ENCODE results near the gene NPTN.
A peak's percentile ranks its signal among the peaks of the same experiment; 100 is the strongest.
"Not testable (repeated sequence)": the region's sequence is repeated elsewhere in the genome, so short reads cannot be mapped to it uniquely, and the experiment has no call there.

The NPTN gene

GRCh38 chr15:73633111-73633990 lies at the start of gene NPTN:
TSS of gene NPTN (minus strand) at chr15:73633389. CDS start at chr15:73633215, 174 bp downstream.
- peak; percentile 98 for DNase-seq

GRCh38 chr15:73682600-73683090 lies 49.5 kb upstream of the NPTN start:
- no peak for DNase-seq

DNA sequence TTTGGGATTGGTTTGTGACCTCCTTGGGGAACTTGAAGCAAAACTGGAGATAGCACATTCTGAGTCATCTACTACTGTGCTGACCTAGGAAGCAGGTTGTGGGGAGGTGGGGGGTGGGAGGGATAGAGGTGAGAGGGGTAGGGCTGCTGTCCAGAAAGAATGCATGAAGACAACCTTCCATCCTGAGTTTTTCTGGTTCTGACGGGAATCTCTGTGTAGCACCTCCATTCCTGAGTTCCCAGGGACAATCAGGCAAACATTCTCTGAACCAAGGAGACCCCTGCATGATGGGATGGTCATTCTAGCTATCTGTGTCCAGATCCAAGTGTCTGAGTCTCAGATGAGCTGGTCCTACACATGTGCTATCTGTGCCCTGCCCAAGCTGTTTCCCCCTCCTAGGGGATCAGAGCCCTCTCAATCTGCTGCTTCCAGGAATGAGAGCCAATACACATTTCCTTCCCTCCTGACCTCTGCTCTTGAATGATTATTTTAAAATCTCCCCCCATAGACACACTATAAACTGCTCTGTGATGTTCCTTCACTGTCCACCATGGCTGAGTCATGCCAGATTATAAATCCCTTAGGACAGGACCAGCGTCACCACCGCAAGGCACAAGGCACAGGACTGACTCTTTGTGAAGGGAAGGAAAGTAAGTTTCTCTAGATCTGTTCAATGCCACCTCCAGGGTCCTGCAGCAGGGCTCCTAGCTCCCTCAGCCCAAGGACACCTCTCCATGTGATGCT lies 48.8 kb upstream of the NPTN start:
- DNase-seq = no peak

- DNase-seq = no peak
Observed at GRCh38 chr15:73681063-73681462, 47.9 kb upstream of the NPTN start.

- DNase-seq = peak; percentile 37
Observed at GRCh38 chr15:73680549-73680948, 47.4 kb upstream of the NPTN start.

DNA sequence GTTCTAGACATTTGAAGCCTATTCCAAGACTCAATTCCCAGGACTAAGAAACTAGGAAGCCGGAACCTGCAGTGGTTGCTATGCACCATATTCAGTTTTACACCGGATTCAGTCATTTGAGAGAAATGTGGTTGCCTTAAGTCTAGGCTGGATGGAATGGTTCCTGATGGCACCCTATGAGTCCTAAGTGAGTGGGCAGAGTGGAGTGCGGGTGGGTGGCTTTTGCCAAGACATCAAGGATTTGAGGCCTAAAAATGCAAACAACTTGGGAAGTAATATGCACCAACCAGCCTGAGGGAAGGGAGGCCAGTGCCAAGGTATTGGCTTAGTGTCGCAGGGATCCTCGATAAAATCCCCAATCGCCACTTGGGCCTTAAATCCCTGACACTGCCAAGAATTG lies 46.8 kb upstream of the NPTN start:
- DNase-seq = no peak

DNA sequence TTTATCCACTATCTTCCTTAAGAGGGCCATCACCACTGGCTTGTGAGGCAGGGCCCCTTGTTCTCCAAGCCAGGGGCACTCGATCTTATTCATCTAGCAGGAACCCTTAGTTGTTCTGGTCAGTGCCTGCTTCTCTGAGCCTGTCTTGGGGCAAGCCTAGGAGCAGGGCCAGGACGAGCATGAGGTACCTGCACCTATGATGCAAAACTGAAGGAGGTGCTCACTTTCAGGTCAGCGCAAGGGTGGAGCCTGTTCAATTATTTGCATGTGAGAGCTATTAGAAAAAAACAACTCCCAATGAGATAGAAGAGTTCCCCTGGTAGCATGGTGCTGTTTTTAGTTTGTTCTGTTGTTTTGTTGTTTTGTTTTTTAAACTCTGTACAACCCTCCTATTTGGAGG lies 46.0 kb upstream of the NPTN start:
- no peak for DNase-seq

DNA sequence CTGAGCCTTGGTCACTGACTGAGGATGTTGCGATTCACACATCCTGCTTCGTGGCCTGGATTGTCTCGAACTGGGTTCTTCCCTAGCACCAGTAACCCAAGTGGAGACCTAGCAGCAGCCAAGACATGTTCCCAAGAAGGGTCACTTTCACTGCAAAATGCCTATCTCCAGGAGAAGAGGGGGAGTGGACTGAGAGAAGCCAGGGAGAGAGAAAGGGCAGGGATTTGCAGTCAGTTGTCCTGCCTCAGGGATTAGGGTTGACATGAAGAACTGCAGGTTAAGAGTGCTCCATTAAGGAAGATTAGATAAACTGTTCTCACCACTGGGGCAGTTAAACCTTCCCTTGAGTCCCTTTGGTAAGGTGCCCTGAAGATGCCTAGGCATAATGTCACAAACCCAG lies 45.3 kb upstream of the NPTN start:
- DNase-seq = no peak

- no peak for DNase-seq
Observed at GRCh38 chr15:73677733-73678132, 44.5 kb upstream of the NPTN start.

DNA sequence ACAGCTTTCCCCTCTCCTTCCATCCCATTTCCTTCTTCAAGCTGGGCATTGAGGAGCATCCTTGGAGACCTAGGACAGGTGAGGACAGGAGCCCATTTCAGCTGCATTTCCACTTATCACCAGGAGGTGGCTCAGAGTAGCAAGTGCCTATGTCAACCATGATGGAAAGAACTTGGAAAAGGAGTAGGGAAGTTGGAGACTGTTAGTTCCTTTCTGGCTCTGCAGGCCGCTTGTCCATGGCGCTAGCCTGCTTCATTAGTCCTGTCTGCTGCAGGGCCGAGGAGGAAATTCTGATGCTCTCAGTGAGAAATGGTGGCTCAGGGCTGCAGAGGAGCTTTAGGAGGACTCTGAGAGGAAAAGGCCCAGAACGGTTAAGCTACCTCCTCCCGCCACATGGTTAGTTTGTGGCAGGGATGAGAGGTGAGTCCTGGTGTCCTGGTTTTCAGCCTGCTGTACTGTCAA lies 44.0 kb upstream of the NPTN start:
- DNase-seq = peak; percentile 52

DNA sequence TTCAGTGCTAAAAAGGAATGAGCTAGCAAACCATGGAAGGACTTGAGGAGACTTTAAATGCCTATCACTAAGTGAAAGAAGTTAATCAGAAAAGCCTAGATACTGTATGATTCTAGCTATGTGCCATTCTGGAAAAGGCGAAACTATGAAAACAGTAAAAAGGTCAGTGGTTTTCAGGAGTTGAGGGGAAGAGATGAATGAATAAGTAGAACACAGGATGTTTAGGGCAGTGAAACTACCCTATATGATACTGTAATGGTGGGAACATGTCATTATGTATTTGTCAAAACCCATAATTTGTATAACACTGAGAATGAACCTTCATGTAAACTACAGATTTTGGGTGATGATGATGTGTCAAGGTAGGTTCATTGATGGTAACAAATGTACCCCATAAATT lies 41.4 kb upstream of the NPTN start:
- DNase-seq = no peak

- no peak for DNase-seq
Observed at GRCh38 chr15:73660455-73660854, 27.3 kb upstream of the NPTN start.

GRCh38 chr15:73658645-73659044 lies 25.5 kb upstream of the NPTN start:
- DNase-seq = no peak

DNA sequence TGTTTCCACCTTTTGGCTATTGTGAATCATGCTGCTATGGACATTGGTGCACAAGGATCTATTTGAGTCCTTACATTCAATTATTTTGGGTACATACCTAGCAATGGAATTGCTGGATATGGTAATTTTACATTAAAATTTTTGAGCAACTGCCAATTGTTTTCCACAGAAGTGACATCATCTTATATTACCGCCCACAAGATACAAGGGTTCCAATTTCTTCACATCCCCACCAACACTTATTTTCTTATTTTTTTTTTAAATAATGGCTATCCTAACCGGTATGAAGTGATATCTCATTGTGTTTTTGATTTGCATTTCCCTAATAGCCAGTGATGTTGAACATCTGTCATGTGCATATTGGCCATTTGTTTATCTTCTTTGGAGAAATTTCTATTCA lies 22.5 kb upstream of the NPTN start:
- no peak for DNase-seq

GRCh38 chr15:73654659-73655058 lies 21.5 kb upstream of the NPTN start:
- DNase-seq = no peak

- DNase-seq = peak; percentile 62
Observed at GRCh38 chr15:73650416-73651126, 17.4 kb upstream of the NPTN start.

GRCh38 chr15:73648014-73648295 lies 14.8 kb upstream of the NPTN start:
- no peak for DNase-seq

- no peak for DNase-seq
Observed at GRCh38 chr15:73647259-73648013, 14.2 kb upstream of the NPTN start.

GRCh38 chr15:73639464-73639863 lies 6.3 kb upstream of the NPTN start:
- DNase-seq = not testable (repeated sequence)

GRCh38 chr15:73637527-73637926 lies 4.3 kb upstream of the NPTN start:
- DNase-seq = no peak

GRCh38 chr15:73633991-73634495 lies 854 bp upstream of the NPTN start:
- DNase-seq = no peak

GRCh38 chr15:73632670-73633058 lies 525 bp downstream of the NPTN start:
- DNase-seq = no peak

Data from activated CD4-positive, alpha-beta T cell treated with anti-CD3 and anti-CD28 coated beads, Interleukin-2, amount 50 U/mL, for 16 hours (primary cell).